ENCODE results near the gene CD1C. TPM values are rescaled to one million over a fixed set of nuclear protein-coding genes. Genes with fewer than 3 reads are reported as not detected.
"Not testable (repeated sequence)": the region's sequence is repeated elsewhere in the genome, so short reads cannot be mapped to it uniquely, and the experiment has no call there.

The CD1C gene
- total RNA-seq, 2 donors from 2014 or later = not detected

- no peaks in the 10 kb centered on the region for H3K36me3 ChIP-seq (ENCODE audit: control insufficient read depth, insufficient read depth, low read length)
- H3K4me1 Mint-ChIP-seq = no peaks in the 10 kb centered on the region
These were observed 34.1 kb upstream of the CD1C start for GRCh38 chr1:158255656-158256055.

GRCh38 chr1:158256747-158257146 is 33.0 kb upstream of the CD1C start:
- not testable (repeated sequence) for H3K27me3 ChIP-seq (ENCODE audit: control insufficient read depth, insufficient read depth, low read length, poor library complexity, severe bottlenecking)

More at GRCh38 chr1:158255656-158256055, 34.1 kb upstream of the CD1C start:
- Histone ChIP-seq H3K4me1 (ENCODE audit: control insufficient read depth, insufficient read depth, low read length) (no peaks in the 10 kb centered on the region), H3K9ac (ENCODE audit: extremely low read depth, low read length, poor library complexity, severe bottlenecking) (no peak overlapping the region), H3K27me3 (ENCODE audit: control insufficient read depth, insufficient read depth, low read length, poor library complexity, severe bottlenecking) (no peaks in the 10 kb centered on the region), H3K27ac (ENCODE audit: low read depth, low read length) (no peak overlapping the region), H3K4me3 (ENCODE audit: low read length) (no peak overlapping the region), H3K9me3 (ENCODE audit: control insufficient read depth, low read length) (no peaks in the 10 kb centered on the region)
- no peaks in the 10 kb centered on the region for H3K36me3 Mint-ChIP-seq (ENCODE audit: low read depth)
- no peaks in the 10 kb centered on the region for H3K9me3 Mint-ChIP-seq
- no peaks in the 10 kb centered on the region for H3K27me3 Mint-ChIP-seq (ENCODE audit: insufficient read depth)
- no peak overlapping the region for H3K4me3 Mint-ChIP-seq
- DNase-seq = no peak
- H3K27ac Mint-ChIP-seq = no peak overlapping the region
- TF ChIP-seq, protein P1, sequence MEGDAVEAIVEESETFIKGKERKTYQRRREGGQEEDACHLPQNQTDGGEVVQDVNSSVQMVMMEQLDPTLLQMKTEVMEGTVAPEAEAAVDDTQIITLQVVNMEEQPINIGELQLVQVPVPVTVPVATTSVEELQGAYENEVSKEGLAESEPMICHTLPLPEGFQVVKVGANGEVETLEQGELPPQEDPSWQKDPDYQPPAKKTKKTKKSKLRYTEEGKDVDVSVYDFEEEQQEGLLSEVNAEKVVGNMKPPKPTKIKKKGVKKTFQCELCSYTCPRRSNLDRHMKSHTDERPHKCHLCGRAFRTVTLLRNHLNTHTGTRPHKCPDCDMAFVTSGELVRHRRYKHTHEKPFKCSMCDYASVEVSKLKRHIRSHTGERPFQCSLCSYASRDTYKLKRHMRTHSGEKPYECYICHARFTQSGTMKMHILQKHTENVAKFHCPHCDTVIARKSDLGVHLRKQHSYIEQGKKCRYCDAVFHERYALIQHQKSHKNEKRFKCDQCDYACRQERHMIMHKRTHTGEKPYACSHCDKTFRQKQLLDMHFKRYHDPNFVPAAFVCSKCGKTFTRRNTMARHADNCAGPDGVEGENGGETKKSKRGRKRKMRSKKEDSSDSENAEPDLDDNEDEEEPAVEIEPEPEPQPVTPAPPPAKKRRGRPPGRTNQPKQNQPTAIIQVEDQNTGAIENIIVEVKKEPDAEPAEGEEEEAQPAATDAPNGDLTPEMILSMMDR (conservative IDR thresholded peaks at IDR 0.05) = no peak

DNA sequence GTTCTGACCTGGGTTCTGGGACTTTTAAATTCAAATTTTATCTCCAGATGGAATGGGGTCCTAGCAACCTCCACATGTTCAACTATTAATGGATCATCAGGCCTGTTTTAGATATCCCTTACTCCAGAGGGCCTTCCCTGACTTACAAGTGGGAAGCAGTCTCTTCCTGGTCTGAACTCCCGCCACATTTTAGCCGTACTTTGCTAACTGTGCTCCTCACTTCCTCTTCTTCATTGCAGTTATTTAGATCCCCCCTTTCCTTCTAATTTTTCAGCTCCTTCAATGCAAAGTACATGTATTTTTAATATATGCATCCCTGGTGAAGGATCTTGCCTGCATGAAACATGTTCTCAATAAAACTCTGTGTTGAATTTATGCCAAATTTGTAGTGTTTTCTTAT is 31.8 kb upstream of the CD1C start:
- no peaks in the 10 kb centered on the region for H3K9me3 ChIP-seq (ENCODE audit: control insufficient read depth, low read length)
- no peak overlapping the region for H3K27ac ChIP-seq (ENCODE audit: low read depth, low read length)
- no peak overlapping the region for H3K4me3 ChIP-seq (ENCODE audit: low read length)
- H3K9ac ChIP-seq (ENCODE audit: extremely low read depth, low read length, poor library complexity, severe bottlenecking) = no peak overlapping the region
- no peaks in the 10 kb centered on the region for H3K4me1 ChIP-seq (ENCODE audit: control insufficient read depth, insufficient read depth, low read length)
- H3K36me3 ChIP-seq (ENCODE audit: control insufficient read depth, insufficient read depth, low read length) = no peaks in the 10 kb centered on the region
- Mint-ChIP-seq H3K36me3 (ENCODE audit: low read depth) (no peaks in the 10 kb centered on the region), H3K27me3 (ENCODE audit: insufficient read depth) (no peaks in the 10 kb centered on the region), H3K4me1 (no peaks in the 10 kb centered on the region), H3K27ac (no peak overlapping the region), H3K4me3 (no peak overlapping the region), H3K9me3 (no peaks in the 10 kb centered on the region)
- H3K27me3 ChIP-seq (ENCODE audit: control insufficient read depth, insufficient read depth, low read length, poor library complexity, severe bottlenecking) = no peaks in the 10 kb centered on the region
- TF ChIP-seq, protein P1 (conservative IDR thresholded peaks at IDR 0.05) = no peak
- 72 to 92% methylated on average over 2 of the region's 2 CpGs for WGBS, 2 experiments (ENCODE audit: insufficient coverage in 1 of 2, insufficient read length in 1 of 2)
- DNase-seq = no peak

More at GRCh38 chr1:158256747-158257146, 33.0 kb upstream of the CD1C start:
- H3K27ac Mint-ChIP-seq; H3K4me3 Mint-ChIP-seq; DNase-seq; H3K36me3 Mint-ChIP-seq (ENCODE audit: low read depth); H3K27ac ChIP-seq (ENCODE audit: low read depth, low read length); H3K9me3 Mint-ChIP-seq; H3K4me1 Mint-ChIP-seq; H3K9me3 ChIP-seq (ENCODE audit: control insufficient read depth, low read length); H3K4me3 ChIP-seq (ENCODE audit: low read length); H3K9ac ChIP-seq (ENCODE audit: extremely low read depth, low read length, poor library complexity, severe bottlenecking); H3K36me3 ChIP-seq (ENCODE audit: control insufficient read depth, insufficient read depth, low read length); H3K27me3 Mint-ChIP-seq (ENCODE audit: insufficient read depth); H3K4me1 ChIP-seq (ENCODE audit: control insufficient read depth, insufficient read depth, low read length): not testable (repeated sequence)
- 92 to 100% methylated on average over 3 to 9 of the region's 9 CpGs for WGBS, 2 experiments (ENCODE audit: insufficient coverage in 1 of 2, insufficient read length in 1 of 2)

DNA sequence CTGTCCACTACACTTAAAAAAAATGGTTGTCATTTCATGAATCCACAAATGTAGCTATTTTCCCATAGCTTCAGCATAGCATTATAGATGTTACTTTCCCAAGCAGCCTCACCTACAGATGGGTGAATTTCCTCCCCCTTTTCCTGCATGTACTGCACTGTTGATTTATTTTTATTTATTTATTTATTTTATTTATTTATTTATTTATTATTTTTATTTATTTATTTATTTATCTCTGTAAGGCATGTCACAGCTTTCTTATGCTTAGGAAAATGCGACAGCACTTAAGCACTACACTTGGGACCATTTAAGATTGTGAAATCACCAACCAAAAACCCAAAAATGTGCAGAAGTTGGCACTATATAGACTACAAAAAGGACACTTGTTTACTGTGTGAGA is 30.6 kb upstream of the CD1C start:
- H3K9ac ChIP-seq (ENCODE audit: extremely low read depth, low read length, poor library complexity, severe bottlenecking) = no peak overlapping the region
- TF ChIP-seq, protein P1 (conservative IDR thresholded peaks at IDR 0.05) = no peak
- no peak for DNase-seq
- no peaks in the 10 kb centered on the region for H3K9me3 ChIP-seq (ENCODE audit: control insufficient read depth, low read length)
- H3K27ac ChIP-seq (ENCODE audit: low read depth, low read length) = no peak overlapping the region
- Mint-ChIP-seq H3K36me3 (ENCODE audit: low read depth) (no peaks in the 10 kb centered on the region), H3K27ac (no peak overlapping the region), H3K27me3 (ENCODE audit: insufficient read depth) (no peaks in the 10 kb centered on the region), H3K4me3 (no peak overlapping the region), H3K9me3 (no peaks in the 10 kb centered on the region), H3K4me1 (no peaks in the 10 kb centered on the region)
- 96% methylated on average over 1 of the region's 1 CpG; no CpG with 5 or more reads in 1 of the 2 experiments for WGBS, 2 experiments (ENCODE audit: insufficient coverage in 1 of 2, insufficient read length in 1 of 2)
- no peak overlapping the region for H3K4me3 ChIP-seq (ENCODE audit: low read length)
- no peaks in the 10 kb centered on the region for H3K4me1 ChIP-seq (ENCODE audit: control insufficient read depth, insufficient read depth, low read length)
- no peaks in the 10 kb centered on the region for H3K36me3 ChIP-seq (ENCODE audit: control insufficient read depth, insufficient read depth, low read length)
- no peaks in the 10 kb centered on the region for H3K27me3 ChIP-seq (ENCODE audit: control insufficient read depth, insufficient read depth, low read length, poor library complexity, severe bottlenecking)

All from endodermal cell (in vitro differentiated cells).